Measurements from ENCODE around the gene SMCO2. TPM values are rescaled to one million over a fixed set of nuclear protein-coding genes. Genes with fewer than 3 reads are reported as not detected.

The SMCO2 gene
- total and polyA plus RNA-seq, 2 of the 13 experiments (the other 11 are each of a cell fraction or from before 2014, with no cell fraction given) = 0.15 TPM; not detected in 1

DNA sequence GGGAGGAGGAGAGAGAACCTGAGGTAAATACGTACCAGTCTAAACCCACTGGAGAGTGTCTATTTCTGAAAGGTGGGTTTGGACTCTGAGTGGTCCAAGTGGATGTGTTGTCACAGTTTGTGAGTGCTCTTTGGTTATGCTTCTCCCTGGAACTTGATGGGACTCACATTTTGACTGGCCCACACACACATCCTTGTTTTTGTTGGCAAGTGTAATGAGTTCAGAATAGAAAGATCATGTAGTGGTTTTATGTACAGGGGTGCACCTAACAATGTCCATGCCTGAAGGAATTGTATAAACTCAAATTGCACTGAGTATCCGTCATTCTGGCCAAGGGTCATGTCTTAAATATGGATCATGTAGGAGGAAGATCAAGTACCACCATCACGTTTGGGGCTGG lies 82.3 kb downstream of the SMCO2 start (continued):
- TF ChIP-seq, protein P1, sequence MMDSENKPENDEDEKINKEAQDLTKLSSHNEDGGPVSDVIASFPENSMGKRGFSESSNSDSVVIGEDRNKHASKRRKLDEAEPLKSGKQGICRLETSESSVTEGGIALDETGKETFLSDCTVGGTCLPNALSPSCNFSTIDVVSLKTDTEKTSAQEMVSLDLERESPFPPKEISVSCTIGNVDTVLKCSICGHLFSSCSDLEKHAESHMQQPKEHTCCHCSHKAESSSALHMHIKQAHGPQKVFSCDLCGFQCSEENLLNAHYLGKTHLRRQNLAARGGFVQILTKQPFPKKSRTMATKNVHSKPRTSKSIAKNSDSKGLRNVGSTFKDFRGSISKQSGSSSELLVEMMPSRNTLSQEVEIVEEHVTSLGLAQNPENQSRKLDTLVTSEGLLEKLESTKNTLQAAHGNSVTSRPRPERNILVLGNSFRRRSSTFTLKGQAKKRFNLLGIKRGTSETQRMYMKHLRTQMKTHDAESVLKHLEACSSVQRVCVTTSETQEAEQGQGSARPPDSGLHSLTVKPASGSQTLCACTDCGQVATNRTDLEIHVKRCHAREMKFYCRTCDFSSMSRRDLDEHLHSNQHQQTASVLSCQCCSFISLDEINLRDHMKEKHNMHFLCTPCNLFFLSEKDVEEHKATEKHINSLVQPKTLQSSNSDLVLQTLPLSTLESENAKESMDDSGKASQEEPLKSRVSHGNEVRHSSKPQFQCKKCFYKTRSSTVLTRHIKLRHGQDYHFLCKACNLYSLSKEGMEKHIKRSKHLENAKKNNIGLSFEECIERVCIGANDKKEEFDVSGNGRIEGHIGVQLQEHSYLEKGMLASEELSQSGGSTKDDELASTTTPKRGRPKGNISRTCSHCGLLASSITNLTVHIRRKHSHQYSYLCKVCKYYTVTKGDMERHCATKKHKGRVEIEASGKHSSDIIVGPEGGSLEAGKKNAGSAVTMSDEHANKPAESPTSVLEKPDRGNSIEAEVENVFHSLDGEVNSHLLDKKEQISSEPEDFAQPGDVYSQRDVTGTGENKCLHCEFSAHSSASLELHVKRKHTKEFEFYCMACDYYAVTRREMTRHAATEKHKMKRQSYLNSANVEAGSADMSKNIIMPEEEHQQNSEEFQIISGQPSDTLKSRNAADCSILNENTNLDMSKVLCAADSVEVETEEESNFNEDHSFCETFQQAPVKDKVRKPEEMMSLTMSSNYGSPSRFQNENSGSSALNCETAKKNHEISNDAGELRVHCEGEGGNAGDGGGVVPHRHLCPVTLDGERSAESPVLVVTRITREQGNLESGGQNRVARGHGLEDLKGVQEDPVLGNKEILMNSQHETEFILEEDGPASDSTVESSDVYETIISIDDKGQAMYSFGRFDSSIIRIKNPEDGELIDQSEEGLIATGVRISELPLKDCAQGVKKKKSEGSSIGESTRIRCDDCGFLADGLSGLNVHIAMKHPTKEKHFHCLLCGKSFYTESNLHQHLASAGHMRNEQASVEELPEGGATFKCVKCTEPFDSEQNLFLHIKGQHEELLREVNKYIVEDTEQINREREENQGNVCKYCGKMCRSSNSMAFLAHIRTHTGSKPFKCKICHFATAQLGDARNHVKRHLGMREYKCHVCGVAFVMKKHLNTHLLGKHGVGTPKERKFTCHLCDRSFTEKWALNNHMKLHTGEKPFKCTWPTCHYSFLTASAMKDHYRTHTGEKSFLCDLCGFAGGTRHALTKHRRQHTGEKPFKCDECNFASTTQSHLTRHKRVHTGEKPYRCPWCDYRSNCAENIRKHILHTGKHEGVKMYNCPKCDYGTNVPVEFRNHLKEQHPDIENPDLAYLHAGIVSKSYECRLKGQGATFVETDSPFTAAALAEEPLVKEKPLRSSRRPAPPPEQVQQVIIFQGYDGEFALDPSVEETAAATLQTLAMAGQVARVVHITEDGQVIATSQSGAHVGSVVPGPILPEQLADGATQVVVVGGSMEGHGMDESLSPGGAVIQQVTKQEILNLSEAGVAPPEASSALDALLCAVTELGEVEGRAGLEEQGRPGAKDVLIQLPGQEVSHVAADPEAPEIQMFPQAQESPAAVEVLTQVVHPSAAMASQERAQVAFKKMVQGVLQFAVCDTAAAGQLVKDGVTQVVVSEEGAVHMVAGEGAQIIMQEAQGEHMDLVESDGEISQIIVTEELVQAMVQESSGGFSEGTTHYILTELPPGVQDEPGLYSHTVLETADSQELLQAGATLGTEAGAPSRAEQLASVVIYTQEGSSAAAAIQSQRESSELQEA (CRISPR knock-in tag; IDR thresholded peaks at IDR 0.05; ENCODE audit: not compliant biosample characterization) = no peak
- TF ChIP-seq, protein P2, sequence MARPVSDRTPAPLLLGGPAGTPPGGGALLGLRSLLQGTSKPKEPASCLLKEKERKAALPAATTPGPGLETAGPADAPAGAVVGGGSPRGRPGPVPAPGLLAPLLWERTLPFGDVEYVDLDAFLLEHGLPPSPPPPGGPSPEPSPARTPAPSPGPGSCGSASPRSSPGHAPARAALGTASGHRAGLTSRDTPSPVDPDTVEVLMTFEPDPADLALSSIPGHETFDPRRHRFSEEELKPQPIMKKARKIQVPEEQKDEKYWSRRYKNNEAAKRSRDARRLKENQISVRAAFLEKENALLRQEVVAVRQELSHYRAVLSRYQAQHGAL (CRISPR knock-in tag; IDR thresholded peaks at IDR 0.05; ENCODE audit: not compliant biosample characterization) = no peak
- TF ChIP-seq, protein P3, sequence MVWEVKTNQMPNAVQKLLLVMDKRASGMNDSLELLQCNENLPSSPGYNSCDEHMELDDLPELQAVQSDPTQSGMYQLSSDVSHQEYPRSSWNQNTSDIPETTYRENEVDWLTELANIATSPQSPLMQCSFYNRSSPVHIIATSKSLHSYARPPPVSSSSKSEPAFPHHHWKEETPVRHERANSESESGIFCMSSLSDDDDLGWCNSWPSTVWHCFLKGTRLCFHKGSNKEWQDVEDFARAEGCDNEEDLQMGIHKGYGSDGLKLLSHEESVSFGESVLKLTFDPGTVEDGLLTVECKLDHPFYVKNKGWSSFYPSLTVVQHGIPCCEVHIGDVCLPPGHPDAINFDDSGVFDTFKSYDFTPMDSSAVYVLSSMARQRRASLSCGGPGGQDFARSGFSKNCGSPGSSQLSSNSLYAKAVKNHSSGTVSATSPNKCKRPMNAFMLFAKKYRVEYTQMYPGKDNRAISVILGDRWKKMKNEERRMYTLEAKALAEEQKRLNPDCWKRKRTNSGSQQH (CRISPR knock-in tag; IDR thresholded peaks at IDR 0.05; ENCODE audit: low read depth) = no peak
- no peak for TF ChIP-seq ZNF768 (CRISPR knock-in tag; IDR thresholded peaks at IDR 0.05)

Measured in HepG2 (cell line).